ENCODE measurements around the gene DAB1.

The DAB1 gene

DNA sequence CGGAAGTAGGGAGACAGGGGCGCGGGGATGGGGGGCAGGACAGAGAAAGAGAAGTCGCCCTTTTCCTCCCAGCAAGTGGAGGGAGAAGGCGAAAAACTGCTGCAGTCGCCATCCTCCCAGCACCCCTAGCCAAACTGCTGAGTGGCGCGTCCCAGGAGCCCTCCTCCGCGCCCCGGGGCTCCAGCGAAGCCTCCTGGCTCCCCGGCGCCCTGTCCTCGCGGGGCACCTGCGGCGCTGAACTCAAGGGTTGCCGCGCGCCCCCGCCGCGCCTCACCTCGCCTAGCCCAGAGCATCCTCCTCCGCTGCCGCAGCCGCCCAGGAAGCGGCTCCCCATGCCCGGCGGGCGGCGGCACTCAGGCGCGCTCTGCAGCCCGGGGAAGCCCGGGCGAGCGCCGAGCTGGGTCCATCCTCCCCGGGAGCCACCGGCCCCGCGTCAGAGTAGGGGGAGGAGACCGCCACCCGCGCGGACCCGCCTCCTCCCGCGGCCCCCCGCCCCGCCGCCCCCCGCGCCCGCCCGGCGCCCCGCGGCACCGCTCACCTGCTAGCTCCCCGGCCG, at the start of gene DAB1:
Gene DAB1, minus strand, starts transcription at position 405 of the 556 bp plus-strand sequence. CDS start 133,030 bp downstream, outside the sequence.
- DNase-seq = no peak
- in situ Hi-C loops (cut with MboI; ENCODE audit: low pct_unique_long_range_greater_than_20kb, low sequenced_read_pairs) = no loop called here

DNA sequence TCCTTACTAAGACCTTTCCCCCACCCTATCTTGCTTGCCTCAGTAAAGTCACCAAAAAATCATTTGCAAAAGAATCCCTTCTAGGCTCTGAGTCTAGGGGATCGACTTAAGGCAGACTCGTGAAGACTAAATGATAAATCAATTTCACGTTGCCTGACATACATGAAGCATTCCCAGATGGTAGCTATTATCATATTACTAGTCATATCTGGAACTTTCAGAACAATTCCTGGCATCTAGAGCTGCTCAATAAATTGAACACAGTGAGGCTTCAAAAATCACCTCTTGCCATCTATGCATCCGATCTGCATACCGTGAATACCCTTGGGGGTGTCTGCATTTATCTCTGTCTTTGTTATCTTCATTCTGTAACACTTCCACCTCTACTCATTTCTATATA, 49.6 kb upstream of the DAB1 start:
- in situ Hi-C loops (cut with MboI; ENCODE audit: low pct_unique_long_range_greater_than_20kb, low sequenced_read_pairs) = no loop called here
- DNase-seq = no peak

GRCh38 chr1:57471995-57472394, 48.1 kb upstream of the DAB1 start:
- in situ Hi-C loops (cut with MboI; ENCODE audit: low pct_unique_long_range_greater_than_20kb, low sequenced_read_pairs) = no loop called here
- DNase-seq = no peak

- in situ Hi-C loops (cut with MboI; ENCODE audit: low pct_unique_long_range_greater_than_20kb, low sequenced_read_pairs) = no loop called here
Measured at GRCh38 chr1:57470036-57470435, 46.2 kb upstream of the DAB1 start.

GRCh38 chr1:57468641-57469523, 45.0 kb upstream of the DAB1 start:
- no peak for DNase-seq
- in situ Hi-C loops (cut with MboI; ENCODE audit: low pct_unique_long_range_greater_than_20kb, low sequenced_read_pairs) = no loop called here

More at GRCh38 chr1:57470036-57470435, 46.2 kb upstream of the DAB1 start:
- DNase-seq = no peak

DNA sequence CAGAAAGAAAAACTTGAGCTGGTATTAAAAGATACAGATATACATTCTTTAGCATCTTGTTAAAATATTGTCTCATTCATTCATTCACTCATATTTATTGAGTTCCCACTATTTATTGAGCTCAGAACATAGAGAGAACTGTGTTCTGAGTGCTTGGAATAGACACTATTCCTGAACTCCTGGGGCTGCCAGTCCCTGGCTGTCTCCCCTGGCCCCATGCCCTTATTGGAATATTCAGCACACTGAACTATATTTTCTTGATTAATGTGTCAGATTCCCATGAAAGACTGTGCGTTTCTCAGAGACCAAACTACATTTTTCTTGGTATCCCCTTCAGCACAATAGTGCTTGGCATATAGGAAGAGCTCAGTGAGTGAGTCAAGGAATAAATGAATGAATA, 44.0 kb upstream of the DAB1 start:
- in situ Hi-C loops (cut with MboI; ENCODE audit: low pct_unique_long_range_greater_than_20kb, low sequenced_read_pairs) = no loop called here
- DNase-seq = no peak

GRCh38 chr1:57464756-57465155, 40.9 kb upstream of the DAB1 start:
- no peak for DNase-seq
- in situ Hi-C loops (cut with MboI; ENCODE audit: low pct_unique_long_range_greater_than_20kb, low sequenced_read_pairs) = no loop called here

DNA sequence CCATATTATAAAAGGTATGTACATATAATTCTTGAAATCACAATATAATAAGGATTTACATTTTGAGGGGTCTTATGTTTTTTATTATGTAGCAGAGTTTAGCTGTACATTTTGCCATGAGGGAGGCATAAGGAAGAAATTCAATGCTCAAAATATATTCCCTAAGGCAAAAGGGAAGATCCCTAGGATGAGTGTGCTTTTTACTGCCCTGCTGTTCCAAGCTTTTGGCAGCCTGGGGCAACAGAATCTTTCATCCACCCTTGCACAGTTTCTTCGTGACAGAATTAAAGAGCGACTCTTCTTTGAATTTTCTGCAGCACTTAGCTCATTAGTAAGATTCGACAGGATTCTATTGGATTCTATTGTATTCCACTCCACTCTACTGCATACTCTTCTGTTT, 39.5 kb upstream of the DAB1 start:
- in situ Hi-C loops (cut with MboI; ENCODE audit: low pct_unique_long_range_greater_than_20kb, low sequenced_read_pairs) = no loop called here
- DNase-seq = no peak

- DNase-seq = no peak
- in situ Hi-C loops (cut with MboI; ENCODE audit: low pct_unique_long_range_greater_than_20kb, low sequenced_read_pairs) = no loop called here
Measured at GRCh38 chr1:57461405-57461804, 37.5 kb upstream of the DAB1 start.

DNA sequence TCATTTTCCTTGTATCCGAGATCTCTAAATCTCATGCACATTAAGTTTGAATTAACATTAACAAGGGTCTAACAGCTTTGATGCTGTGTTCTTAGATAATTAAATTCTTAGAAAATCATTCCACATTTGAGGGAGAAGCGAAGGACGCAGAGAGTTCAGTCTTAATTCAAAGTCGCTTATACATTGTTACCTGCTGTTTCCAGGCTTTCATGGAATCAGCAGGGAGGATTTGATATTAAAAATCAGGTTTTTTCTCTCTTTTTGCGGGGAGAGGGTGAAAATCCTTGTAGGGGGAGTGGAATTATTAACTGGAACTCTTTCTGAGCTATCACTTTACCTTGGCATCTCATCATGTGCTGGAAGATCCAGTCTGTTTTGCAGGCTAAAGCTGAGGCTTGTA, 27.7 kb upstream of the DAB1 start:
- DNase-seq = no peak
- in situ Hi-C loops (cut with MboI; ENCODE audit: low pct_unique_long_range_greater_than_20kb, low sequenced_read_pairs) = no loop called here

GRCh38 chr1:57450981-57451380, 27.1 kb upstream of the DAB1 start:
- no peak for DNase-seq
- in situ Hi-C loops (cut with MboI; ENCODE audit: low pct_unique_long_range_greater_than_20kb, low sequenced_read_pairs) = no loop called here

DNA sequence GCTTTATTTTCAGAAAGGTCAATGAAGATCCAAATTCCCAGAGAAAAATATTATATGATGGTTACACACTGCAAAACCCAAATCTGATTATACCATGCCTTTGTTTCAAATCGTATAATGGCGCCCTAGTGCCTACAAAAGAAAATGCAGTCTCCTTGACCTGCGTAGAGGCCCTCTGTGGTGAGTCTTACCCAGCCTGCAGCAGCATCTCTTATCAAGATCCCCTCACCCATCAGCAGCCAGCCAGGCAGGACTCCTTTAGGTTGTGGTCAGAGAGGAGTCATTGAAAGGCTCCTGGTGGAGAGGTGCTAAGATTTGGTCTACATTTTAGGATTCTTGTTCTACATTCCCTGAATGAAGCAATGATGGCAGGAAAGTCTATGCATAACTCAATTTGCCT, 23.7 kb upstream of the DAB1 start:
- DNase-seq = no peak
- in situ Hi-C loops (cut with MboI; ENCODE audit: low pct_unique_long_range_greater_than_20kb, low sequenced_read_pairs) = no loop called here

GRCh38 chr1:57443004-57443403, 19.1 kb upstream of the DAB1 start:
- in situ Hi-C loops (cut with MboI; ENCODE audit: low pct_unique_long_range_greater_than_20kb, low sequenced_read_pairs) = no loop called here
- no peak for DNase-seq

DNA sequence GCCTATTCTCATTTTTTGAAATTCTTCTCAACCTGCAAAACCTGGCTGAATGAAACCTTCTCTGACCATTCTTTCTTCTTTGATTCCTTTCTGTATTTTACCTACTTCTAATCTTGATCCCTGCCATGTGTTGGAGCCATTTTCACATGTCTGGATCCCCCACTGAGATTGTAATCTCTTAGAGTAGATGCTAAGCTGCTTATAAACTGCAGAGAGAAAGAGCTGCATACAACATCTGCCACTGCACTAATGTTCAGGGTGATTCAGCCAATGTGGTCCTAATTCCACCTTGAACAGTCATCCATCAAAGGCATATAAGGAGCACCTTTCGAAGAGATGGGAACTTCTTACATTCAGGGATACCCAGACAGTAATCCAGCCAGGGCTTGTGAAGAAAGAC, 16.2 kb upstream of the DAB1 start:
- in situ Hi-C loops (cut with MboI; ENCODE audit: low pct_unique_long_range_greater_than_20kb, low sequenced_read_pairs) = no loop called here
- no peak for DNase-seq

DNA sequence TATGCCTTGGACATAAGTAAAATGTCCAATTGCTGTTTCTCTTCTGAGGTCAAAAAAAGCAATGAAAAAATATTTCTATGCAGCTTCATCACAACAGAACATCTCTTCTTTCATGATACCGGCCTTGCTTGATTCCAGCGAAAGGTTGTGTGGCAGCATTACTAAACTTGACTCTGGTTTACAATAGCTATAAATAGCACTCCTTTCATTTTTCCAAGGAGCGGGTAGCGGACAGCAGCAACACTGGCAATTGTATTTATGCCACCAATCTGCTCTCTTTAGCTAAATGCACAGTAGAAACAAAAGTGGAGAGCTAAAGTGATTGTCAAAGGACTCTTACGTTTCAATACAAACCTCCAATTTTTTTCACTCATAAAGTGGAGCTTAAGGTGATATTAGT, 7.5 kb upstream of the DAB1 start:
- no peak for DNase-seq
- in situ Hi-C loops (cut with MboI; ENCODE audit: low pct_unique_long_range_greater_than_20kb, low sequenced_read_pairs) = no loop called here

GRCh38 chr1:57424231-57425027, 569 bp upstream of the DAB1 start:
- in situ Hi-C loops (cut with MboI; ENCODE audit: low pct_unique_long_range_greater_than_20kb, low sequenced_read_pairs) = no loop called here
- peak; percentile 29 for DNase-seq

- no peak for DNase-seq
- in situ Hi-C loops (cut with MboI; ENCODE audit: low pct_unique_long_range_greater_than_20kb, low sequenced_read_pairs) = no loop called here
Measured at GRCh38 chr1:57423135-57423655, 665 bp downstream of the DAB1 start.

DNA sequence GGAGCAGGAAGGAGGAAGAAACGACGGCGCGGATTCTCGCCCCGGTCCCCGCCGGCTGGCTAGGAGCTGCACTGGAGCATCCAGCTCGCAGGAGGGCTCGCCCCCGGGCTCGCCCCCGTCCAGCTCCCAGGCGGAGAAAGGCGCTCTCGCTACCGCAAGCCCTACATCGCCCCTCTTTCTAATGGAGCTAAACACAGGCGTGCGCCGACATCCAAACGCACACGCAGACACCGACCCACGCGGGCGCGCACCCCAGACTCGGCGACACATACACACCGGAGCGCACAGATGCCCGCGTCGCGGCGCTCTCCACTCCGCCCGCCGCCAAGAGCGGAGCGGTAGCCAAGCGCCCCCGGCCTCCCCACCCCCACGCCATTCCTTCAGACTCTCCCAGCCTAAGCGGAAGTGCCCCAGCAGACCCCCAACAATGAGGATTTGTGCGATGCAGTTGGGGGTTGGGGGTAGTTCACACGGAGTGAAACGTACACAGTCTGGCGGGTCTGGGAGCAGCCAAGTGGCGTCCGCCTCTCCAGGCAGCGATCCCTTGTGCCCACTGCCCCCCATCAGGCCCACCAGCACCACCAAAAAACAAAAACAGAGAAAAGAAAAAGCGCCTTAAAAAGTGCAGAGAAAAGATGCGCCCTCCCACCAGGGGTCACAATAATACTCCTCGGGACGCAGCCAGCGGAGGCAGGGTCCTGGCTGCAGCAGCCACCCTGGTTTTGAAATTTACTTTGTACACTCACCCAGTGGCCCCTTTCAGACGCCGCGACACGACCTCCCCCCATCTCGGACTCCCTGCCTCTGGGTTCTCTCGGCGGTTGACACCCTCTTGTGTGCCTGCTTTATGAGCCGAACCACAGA, 1.4 kb downstream of the DAB1 start:
- in situ Hi-C loops (cut with MboI; ENCODE audit: low pct_unique_long_range_greater_than_20kb, low sequenced_read_pairs) = no loop called here
- DNase-seq = no peak

- DNase-seq = no peak
- in situ Hi-C loops (cut with MboI; ENCODE audit: low pct_unique_long_range_greater_than_20kb, low sequenced_read_pairs) = no loop called here
Measured at GRCh38 chr1:57421806-57422205, 2.1 kb downstream of the DAB1 start.
